A549 (cell line): Measurements from ENCODE around the gene ANO7. TPM values are rescaled to one million over a fixed set of nuclear protein-coding genes. Genes with fewer than 3 reads are reported as not detected.

ENCODE experiments used
- ATAC-seq, 2 experiments: fragments of 200-7000 bp in 1 of 2; fragments of >200 bp in 1 of 2; cut with Nextera tagmentation in 1 of 2; cut with Tn5 transposase in 1 of 2; 3 replicates each; pipeline versions ENCODE4 v1.8.0 to v1.9.1; 2018 to 2020; ENCODE audit warnings: mild to moderate bottlenecking in 1 of 2, moderate library complexity in 1 of 2
- CTCF ChIA-PET: fragments of 300-600 bp; sonication (Branson Sonifier 250); formaldehyde crosslinking; extraction: SDS; loops from one replicate; lab custom pipeline; 2021; ENCODE audit warnings: antibody characterized with exemption, inconsistent platforms; lab: Yijun Ruan, JAX
- POLR2A ChIA-PET: fragments of 350-600 bp; formaldehyde crosslinking; extraction: SDS; loops from one replicate; lab custom pipeline; 2021; ENCODE audit warnings: antibody characterized with exemption, inconsistent platforms; lab: Yijun Ruan, JAX
- DNase-seq, 2 experiments: peaks; one replicate each; pipeline versions ENCODE4 v3.0.0 to v3.0.0-alpha.2; 2011 to 2016; ENCODE audit warnings: low read depth in 1 of 2, low spot score in 1 of 2
- FAIRE-seq: peaks from 2 replicates; lab custom pipeline; 2011; peaks lifted over from hg19 to GRCh38; lab: Jason Lieb, UNC
- H3K27ac ChIP-seq, 2 experiments: fragments of >200 bp; sonication (Bioruptor Twin); formaldehyde crosslinking; 3 replicates each; pipeline ENCODE4 v1.5.1; 2016 to 2017
- H3K4me1 ChIP-seq: fragments of >200 bp; sonication (Bioruptor Twin); formaldehyde crosslinking; 3 replicates; pipeline ENCODE4 v1.6.1; 2016
- H3K4me2 ChIP-seq: fragments of >200 bp; sonication (Bioruptor Twin); formaldehyde crosslinking; 3 replicates; pipeline ENCODE4 v1.6.1; 2016
- H3K4me3 ChIP-seq: fragments of >200 bp; sonication (Bioruptor Twin); formaldehyde crosslinking; 3 replicates; pipeline ENCODE4 v1.5.1; 2016
- H3K9me3 ChIP-seq: fragments of >200 bp; sonication (Bioruptor Twin); formaldehyde crosslinking; 3 replicates; pipeline ENCODE4 v1.6.1; 2016
- ATOH8 ChIP-seq: fragments of 250-450 bp; sonication (Bioruptor Pico); IDR thresholded peaks from 2 replicates; pipeline ENCODE4 v1.5.0; 2020; ENCODE audit warnings: low read depth, mild to moderate bottlenecking, moderate library complexity
- CHD4 ChIP-seq: fragments of 200-600 bp; sonication (generic); IDR thresholded peaks from 2 replicates; pipeline ENCODE4 v1.6.1; 2016; ENCODE audit warnings: antibody characterized with exemption, mild to moderate bottlenecking, borderline replicate concordance
- CTCF ChIP-seq: fragments of >200 bp; sonication (Bioruptor Twin); formaldehyde crosslinking; IDR thresholded peaks from 3 replicates; pipeline ENCODE4 v1.5.1; 2016
- EP300 ChIP-seq, 2 experiments: fragments of >200 bp; sonication (Bioruptor Twin); formaldehyde crosslinking; IDR thresholded peaks; 2 replicates in 1 of 2; 3 replicates in 1 of 2; pipeline ENCODE4 v1.6.1; 2016 to 2017
- FOXS1 ChIP-seq: fragments of 250-450 bp; sonication (Bioruptor Pico); IDR thresholded peaks from 2 replicates; pipeline ENCODE4 v1.5.0; 2020; ENCODE audit warnings: mild to moderate bottlenecking, moderate library complexity
- HES2 ChIP-seq: fragments of >200 bp; sonication (Bioruptor Twin); formaldehyde crosslinking; IDR thresholded peaks from 2 replicates; pipeline ENCODE4 v1.6.1; 2016
- HOXA7 ChIP-seq: fragments of 250-450 bp; sonication (Bioruptor Pico); IDR thresholded peaks from 2 replicates; pipeline ENCODE4 v1.5.0; 2020; ENCODE audit warnings: mild to moderate bottlenecking, moderate library complexity
- HOXB13 ChIP-seq: fragments of 250-450 bp; sonication (Bioruptor Pico); IDR thresholded peaks from 2 replicates; pipeline ENCODE4 v1.5.0; 2020; ENCODE audit warnings: low read depth, mild to moderate bottlenecking, moderate library complexity
- HOXB5 ChIP-seq: fragments of 250-450 bp; sonication (Bioruptor Pico); IDR thresholded peaks from 2 replicates; pipeline ENCODE4 v1.5.0; 2020; ENCODE audit warnings: mild to moderate bottlenecking, moderate library complexity
- JUN ChIP-seq, 2 experiments: fragments of >200 bp; sonication (Bioruptor Twin); formaldehyde crosslinking; IDR thresholded peaks; 2 replicates in 1 of 2; 3 replicates in 1 of 2; pipeline ENCODE4 v1.6.1; 2016 to 2017
- JUNB ChIP-seq: fragments of >200 bp; sonication (Bioruptor Twin); formaldehyde crosslinking; IDR thresholded peaks from 2 replicates; pipeline ENCODE4 v1.6.1; 2016
- KDM1A ChIP-seq: fragments of 200-600 bp; sonication (generic); IDR thresholded peaks from 2 replicates; pipeline ENCODE4 v1.6.1; 2016; ENCODE audit warnings: low read depth, mild to moderate bottlenecking
- MAFK ChIP-seq: fragments of 450-650 bp; IDR thresholded peaks from 2 replicates; pipeline ENCODE4 v1.6.1; 2014; ENCODE audit not compliant: partially characterized antibody
- MYC ChIP-seq: IDR thresholded peaks from 2 replicates; pipeline ENCODE4 v1.6.1; 2012; ENCODE audit warnings: mild to moderate bottlenecking, inconsistent platforms, low read length, improper control_type of control experiment, borderline replicate concordance
- NPAS2 ChIP-seq: fragments of 250-450 bp; sonication (Bioruptor Pico); IDR thresholded peaks from 2 replicates; pipeline ENCODE4 v1.8.0; 2022; ENCODE audit warnings: mild to moderate bottlenecking, moderate library complexity, borderline replicate concordance
- PHF8 ChIP-seq: fragments of 200-600 bp; sonication (generic); IDR thresholded peaks from 2 replicates; pipeline ENCODE4 v1.6.1; 2016; ENCODE audit warnings: low read depth, mild to moderate bottlenecking, antibody characterized with exemption, moderate library complexity, borderline replicate concordance
- POLR2A ChIP-seq: IDR thresholded peaks from 2 replicates; pipeline ENCODE4 v1.6.1; 2012; ENCODE audit warnings: mild to moderate bottlenecking, low read length
- POLR2AphosphoS2 ChIP-seq: conservative IDR thresholded peaks from 2 replicates; pipeline ENCODE4 v1.6.1; 2012; ENCODE audit warnings: low read length, improper control_type of control experiment, inconsistent platforms
- RAD21 ChIP-seq, 2 experiments: fragments of >200 bp in 1 of 2; sonication (Bioruptor Twin) in 1 of 2; formaldehyde crosslinking in 1 of 2; IDR thresholded peaks in 1 of 2; conservative IDR thresholded peaks in 1 of 2; 2 replicates in 1 of 2; 3 replicates in 1 of 2; pipeline ENCODE4 v1.6.1; 2012 to 2018; ENCODE audit warnings: inconsistent platforms in 1 of 2
- RARB ChIP-seq: fragments of 250-450 bp; sonication (Bioruptor Pico); IDR thresholded peaks from 2 replicates; pipeline ENCODE4 v1.8.0; 2021; ENCODE audit warnings: mild to moderate bottlenecking, moderate library complexity
- REST ChIP-seq: fragments of 200-600 bp; sonication (generic); IDR thresholded peaks from 2 replicates; pipeline ENCODE4 v1.6.1; 2016; ENCODE audit warnings: antibody characterized with exemption, mild to moderate bottlenecking, moderate library complexity
- RNF2 ChIP-seq: fragments of 200-600 bp; sonication (generic); IDR thresholded peaks from 2 replicates; pipeline ENCODE4 v1.6.1; 2016; ENCODE audit warnings: low read depth, mild to moderate bottlenecking, antibody characterized with exemption, moderate library complexity, borderline replicate concordance
- SREBF2 ChIP-seq: fragments of 450-650 bp; IDR thresholded peaks from 2 replicates; pipeline ENCODE4 v1.6.1; 2014; ENCODE audit warnings: mild to moderate bottlenecking, moderate library complexity
- TFCP2L1 ChIP-seq: fragments of 250-450 bp; sonication (Bioruptor Pico); IDR thresholded peaks from 2 replicates; pipeline ENCODE4 v1.5.0; 2021; ENCODE audit warnings: mild to moderate bottlenecking
- USF2 ChIP-seq: fragments of 450-650 bp; IDR thresholded peaks from 2 replicates; pipeline ENCODE4 v1.6.1; 2014; ENCODE audit warnings: antibody characterized with exemption
- ZFP36 ChIP-seq: fragments of 450-650 bp; IDR thresholded peaks from 2 replicates; pipeline ENCODE4 v1.6.1; 2014; ENCODE audit warnings: borderline replicate concordance; ENCODE audit not compliant: partially characterized antibody
- ZSCAN20 ChIP-seq: fragments of 250-450 bp; sonication (Bioruptor Pico); IDR thresholded peaks from 2 replicates; pipeline ENCODE4 v1.8.0; 2022; ENCODE audit warnings: mild to moderate bottlenecking, moderate library complexity
- WGBS: methylation state at CpG from one replicate; pipeline ENCODE4 v1.1.6; 2017; ENCODE audit errors: missing lambda C conversion rate; 5-methylcytosine and 5-hydroxymethylcytosine counted together
- polyA plus RNA-seq, 4 experiments: library from polyadenylated mRNA; depleted of rRNA in 3 of 4; stranded (reverse); fragments of >200 nt; fragmentation: RNase III in 1 of 4; extraction: RNeasy Plus Mini Kit Qiagen cat#74134 plus additional on column Dnase treatment in 1 of 4; gene quantifications; 2 replicates in 3 of 4; 3 replicates in 1 of 4; pipeline ENCODE4 v1.2.3, GENCODE V29; 2011 to 2017

Gene ANO7
- polyA plus RNA-seq, 2 of the 4 experiments (the other 2 are of a cell fraction), result 0.92 to 2.7 TPM

- DNase-seq (no peak), FAIRE-seq (no peak), ATAC-seq (no peak)
- no peaks in the 10 kb centered on the region for H3K4me1 ChIP-seq
- 91% methylated on average over 5 of the region's 5 CpGs for WGBS
- no peaks in the 10 kb centered on the region for H3K9me3 ChIP-seq
- TF ChIP-seq ATOH8 (CRISPR knock-in tag), result no peak
- no peak for TF ChIP-seq JUN (IDR thresholded peaks at IDR 0.05)
- no peak for TF ChIP-seq JUNB
- TF ChIP-seq NPAS2 (CRISPR knock-in tag), result no peak
- no peak for TF ChIP-seq HOXA7 (CRISPR knock-in tag)
- no peak for TF ChIP-seq USF2
- no peak for TF ChIP-seq TFCP2L1 (CRISPR knock-in tag)
- no peak for TF ChIP-seq REST
- TF ChIP-seq HOXB13 (CRISPR knock-in tag), result no peak
- no peak for TF ChIP-seq POLR2AphosphoS2
- TF ChIP-seq RARB (CRISPR knock-in tag), result no peak
- no peak for TF ChIP-seq RNF2
- CTCF ChIA-PET, result no interaction called here
- H3K4me3 ChIP-seq, result no peak overlapping the region
- no peak overlapping the region for H3K4me2 ChIP-seq
- POLR2A ChIA-PET, result no interaction called here
- no peak overlapping the region for H3K27ac ChIP-seq
Observed at GRCh38 chr2:241159116-241159515, 29.4 kb upstream of the ANO7 start.

- no peak overlapping the region for H3K4me3 ChIP-seq
- no peak overlapping the region for H3K27ac ChIP-seq
- no peak overlapping the region for H3K4me2 ChIP-seq
- TF ChIP-seq FOXS1, result no peak
- TF ChIP-seq MAFK, result no peak
- TF ChIP-seq RARB (CRISPR knock-in tag), result no peak
- TF ChIP-seq SREBF2, result no peak
- no peak for TF ChIP-seq EP300 (IDR thresholded peaks at IDR 0.05)
- TF ChIP-seq RAD21 (conservative IDR thresholded peaks at IDR 0.05 in 1 of 2, IDR thresholded peaks at IDR 0.05 in 1 of 2), result no peak
- TF ChIP-seq MYC, result no peak
- TF ChIP-seq HOXB13 (CRISPR knock-in tag), result no peak
- TF ChIP-seq CTCF, result no peak
- TF ChIP-seq CHD4, result no peak
- TF ChIP-seq HES2, result no peak
- TF ChIP-seq HOXB5 (CRISPR knock-in tag), result no peak
- TF ChIP-seq HOXA7 (CRISPR knock-in tag), result no peak
- TF ChIP-seq ZFP36, result no peak
- no peak for TF ChIP-seq POLR2A
- TF ChIP-seq ZSCAN20 (CRISPR knock-in tag), result no peak
- no peak for TF ChIP-seq PHF8
- TF ChIP-seq KDM1A, result no peak
- no peak for TF ChIP-seq JUNB
- no peaks in the 10 kb centered on the region for H3K4me1 ChIP-seq
- DNase-seq (no peak), FAIRE-seq (no peak), ATAC-seq (no peak)
- ChIA-PET POLR2A (no interaction called here), CTCF (no interaction called here)
- 91% methylated on average over 7 of the region's 7 CpGs for WGBS
- no peaks in the 10 kb centered on the region for H3K9me3 ChIP-seq
Observed at GRCh38 chr2:241160318-241160717, 28.2 kb upstream of the ANO7 start.
